Central memory CD4-positive, alpha-beta T cell (primary cell): ENCODE data around the gene C6orf120.

Experiments used
- DNase-seq: peaks from one replicate; pipeline ENCODE4 v3.0.0; 2022
- total RNA-seq, 3 experiments: gene quantifications; one replicate each; lab custom pipeline; 2026; lab: John Stamatoyannopoulos, UW

The C6orf120 gene
- 71.5 to 86.0 (median 72.0) reads per million in 3 experiments for total RNA-seq

DNA sequence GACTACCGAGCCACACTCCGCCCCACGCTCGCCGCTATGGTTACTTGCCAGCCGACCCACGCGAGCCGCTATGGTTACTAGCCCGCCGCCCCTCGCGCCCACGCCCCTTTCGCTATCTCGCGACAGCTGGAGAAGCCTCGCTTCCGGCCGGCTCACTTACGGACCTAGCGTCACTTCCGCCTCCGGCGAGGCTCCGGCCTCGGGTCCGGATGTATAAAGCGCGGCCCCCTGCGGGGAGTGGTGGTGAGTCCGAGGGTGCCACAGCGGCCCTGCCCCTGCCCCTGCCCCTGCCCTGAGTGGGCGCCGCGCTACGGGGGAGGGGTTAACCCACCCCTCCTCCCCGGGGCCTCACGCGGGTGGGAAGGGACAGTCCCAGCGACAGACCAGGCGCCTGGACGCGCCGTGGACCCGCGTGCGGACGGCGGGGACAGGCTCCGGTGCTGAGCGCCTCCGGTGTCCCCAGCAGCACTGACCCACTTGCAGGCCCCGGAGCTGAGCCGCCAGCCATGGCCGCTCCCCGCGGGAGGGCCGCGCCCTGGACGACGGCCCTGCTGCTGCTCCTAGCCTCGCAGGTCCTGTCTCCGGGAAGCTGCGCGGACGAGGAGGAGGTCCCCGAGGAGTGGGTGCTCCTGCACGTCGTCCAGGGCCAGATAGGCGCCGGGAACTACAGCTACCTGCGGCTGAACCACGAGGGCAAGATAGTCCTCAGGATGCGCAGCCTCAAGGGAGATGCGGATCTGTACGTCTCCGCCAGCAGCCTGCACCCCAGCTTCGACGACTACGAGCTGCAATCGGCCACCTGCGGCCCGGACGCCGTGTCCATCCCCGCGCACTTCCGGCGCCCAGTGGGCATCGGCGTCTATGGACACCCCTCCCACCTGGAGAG is at the start of gene C6orf120, which contains the start of gene WDR27:
C6orf120 (plus strand) TSS at position 173 of the 886 bp plus-strand sequence; CDS start at position 507, 334 bp downstream.
WDR27 (minus strand) TSS at position 76 of the 886 bp plus-strand sequence. CDS start 13,024 bp downstream, outside the sequence.
- peak; percentile 95 for DNase-seq

GRCh38 chr6:169652896-169653295 is 49.0 kb upstream of the C6orf120 start:
- DNase-seq: no peak

DNA sequence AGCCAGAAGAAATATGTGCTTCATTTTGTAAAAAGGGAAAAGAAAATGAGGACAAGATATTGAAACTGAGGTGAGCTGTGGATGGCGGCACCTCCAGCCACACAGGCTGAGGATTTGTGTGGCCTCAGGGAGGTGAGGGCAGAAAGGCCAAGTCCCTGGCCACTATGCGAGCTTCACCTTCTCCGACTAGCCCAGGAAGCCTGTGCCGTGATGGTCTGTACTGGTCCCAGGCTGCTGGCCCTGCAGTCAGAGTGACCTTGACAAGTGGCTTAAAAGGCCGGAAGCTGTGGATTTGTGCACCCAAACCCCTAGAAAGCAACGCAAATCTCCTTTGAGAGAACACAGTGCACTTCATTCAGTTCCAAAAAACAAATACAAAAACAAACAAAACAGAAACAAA is 48.2 kb upstream of the C6orf120 start:
- no peak for DNase-seq

DNA sequence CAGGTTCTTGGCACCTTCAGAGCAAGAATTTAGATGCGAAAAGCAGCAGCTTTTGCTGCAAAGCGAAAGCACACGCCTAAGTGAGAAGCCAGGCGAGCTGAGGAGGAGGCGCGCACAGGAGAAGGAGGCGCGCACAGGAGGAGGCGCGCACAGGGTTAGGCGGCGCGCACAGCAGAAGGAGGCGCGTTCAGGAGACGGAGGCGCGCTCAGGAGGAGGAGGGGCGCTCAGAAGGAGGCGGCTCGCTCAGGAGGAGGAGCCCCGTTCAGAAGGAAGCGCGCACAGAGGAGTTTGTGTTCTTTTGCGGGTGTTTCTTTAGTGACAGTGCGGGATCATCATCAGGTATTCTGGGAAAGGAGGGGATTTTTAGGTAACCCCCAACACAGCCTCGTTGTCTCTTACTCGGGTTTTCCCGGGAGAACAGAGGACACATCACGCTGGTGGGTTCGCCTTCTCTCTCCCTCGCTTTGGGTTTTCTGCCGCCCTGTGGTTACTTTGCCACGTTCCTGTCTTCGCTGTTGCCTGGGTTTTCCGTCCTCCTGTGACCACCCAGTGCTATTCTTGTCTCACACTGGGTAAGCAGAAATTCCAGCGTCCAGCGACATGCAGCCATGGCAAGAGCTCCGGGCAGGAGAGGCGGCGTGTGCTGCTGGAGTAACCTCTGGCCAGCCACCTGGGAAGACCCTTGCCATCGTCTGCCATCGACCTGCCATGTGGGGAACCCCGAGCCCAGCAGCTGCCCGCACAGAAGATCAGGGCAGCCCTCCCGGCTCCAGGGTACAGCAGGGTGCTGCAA is 47.1 kb upstream of the C6orf120 start:
- DNase-seq: peak; percentile 73

GRCh38 chr6:169656546-169657283 is 45.2 kb upstream of the C6orf120 start:
- DNase-seq: no peak

GRCh38 chr6:169657284-169657610 is 44.7 kb upstream of the C6orf120 start:
- no peak for DNase-seq

- DNase-seq: no peak
Observed at GRCh38 chr6:169659820-169660610, 41.9 kb upstream of the C6orf120 start.

GRCh38 chr6:169660751-169661390 is 41.1 kb upstream of the C6orf120 start:
- DNase-seq: no peak

DNA sequence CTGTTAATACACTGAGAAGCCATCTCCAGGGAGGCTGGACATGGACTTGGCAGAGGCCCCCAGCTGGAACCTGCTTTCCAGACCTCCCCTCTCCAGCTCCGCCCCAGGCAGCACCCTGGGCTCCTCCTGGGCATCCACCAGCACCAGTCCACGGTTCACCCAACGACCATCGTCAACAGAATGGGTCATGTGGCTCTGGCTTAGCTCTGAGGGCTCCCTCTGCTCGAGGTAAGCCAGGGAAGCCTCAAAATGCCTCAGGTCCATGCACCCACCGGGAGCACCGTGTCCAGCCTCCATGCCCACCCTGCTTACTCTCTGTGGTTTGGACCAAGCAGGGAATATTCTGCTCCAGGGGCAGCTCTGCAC is 40.6 kb upstream of the C6orf120 start:
- DNase-seq: no peak

- DNase-seq: no peak
Observed at GRCh38 chr6:169663468-169663867, 38.5 kb upstream of the C6orf120 start.

DNA sequence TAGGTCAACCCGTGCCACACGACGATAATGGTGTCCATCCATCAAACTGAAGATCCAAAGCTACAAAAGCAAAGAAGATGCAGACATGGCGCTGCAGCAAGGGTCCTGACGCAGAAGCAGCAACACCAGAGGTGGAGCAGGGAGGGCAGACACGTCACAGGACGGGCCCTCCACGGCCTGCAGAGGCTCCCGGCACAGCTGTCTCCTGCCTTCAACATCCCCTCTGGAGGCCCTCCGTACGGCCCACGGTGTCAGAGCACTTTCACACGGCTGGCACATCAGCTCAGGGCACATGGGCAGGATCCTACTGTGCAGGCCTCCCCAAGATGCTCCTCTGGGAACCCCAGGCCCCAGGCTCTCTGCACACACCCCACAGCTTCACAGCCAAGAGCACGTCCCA is 37.7 kb upstream of the C6orf120 start:
- DNase-seq: no peak

GRCh38 chr6:169665289-169665688 is 36.6 kb upstream of the C6orf120 start:
- no peak for DNase-seq

DNA sequence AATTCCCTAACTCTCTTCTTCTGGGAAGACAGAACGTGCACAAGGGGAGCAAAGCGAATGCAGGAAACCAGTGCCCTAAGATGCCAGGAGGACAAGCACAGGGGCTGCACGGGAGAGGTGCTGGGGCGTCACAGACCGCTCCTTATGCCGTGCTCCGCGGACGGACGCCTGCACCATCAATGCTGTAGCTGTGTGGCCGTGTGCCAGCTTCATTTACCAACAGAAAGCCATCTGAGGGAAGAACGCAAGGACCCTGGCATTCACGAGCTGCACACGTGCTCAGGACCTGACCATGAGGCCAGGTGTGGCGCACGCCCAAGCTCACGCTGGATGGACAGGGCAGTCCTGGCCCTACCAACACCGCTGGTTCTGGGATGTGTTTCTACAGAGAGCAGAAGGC is 35.5 kb upstream of the C6orf120 start:
- DNase-seq: no peak

DNA sequence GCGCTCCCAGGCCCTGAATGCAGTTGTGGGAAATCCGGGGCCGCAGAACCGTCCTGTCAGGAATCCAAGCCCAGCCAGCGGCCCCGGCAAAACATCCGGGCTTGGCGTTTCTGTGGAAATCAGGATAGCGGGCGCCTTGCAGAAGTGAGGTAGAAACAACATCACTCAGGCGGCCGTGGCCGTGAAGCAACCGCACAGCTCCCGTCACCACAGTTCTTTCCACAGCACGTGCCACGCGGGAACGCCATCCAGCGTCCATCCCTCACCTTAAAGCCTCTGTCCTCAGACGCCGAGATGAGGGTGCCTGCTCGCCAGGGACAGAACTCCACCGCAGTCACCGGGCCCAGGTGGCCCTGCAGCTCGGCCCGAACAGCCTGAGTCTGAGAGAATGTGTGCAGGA is 34.2 kb upstream of the C6orf120 start:
- DNase-seq: no peak

DNA sequence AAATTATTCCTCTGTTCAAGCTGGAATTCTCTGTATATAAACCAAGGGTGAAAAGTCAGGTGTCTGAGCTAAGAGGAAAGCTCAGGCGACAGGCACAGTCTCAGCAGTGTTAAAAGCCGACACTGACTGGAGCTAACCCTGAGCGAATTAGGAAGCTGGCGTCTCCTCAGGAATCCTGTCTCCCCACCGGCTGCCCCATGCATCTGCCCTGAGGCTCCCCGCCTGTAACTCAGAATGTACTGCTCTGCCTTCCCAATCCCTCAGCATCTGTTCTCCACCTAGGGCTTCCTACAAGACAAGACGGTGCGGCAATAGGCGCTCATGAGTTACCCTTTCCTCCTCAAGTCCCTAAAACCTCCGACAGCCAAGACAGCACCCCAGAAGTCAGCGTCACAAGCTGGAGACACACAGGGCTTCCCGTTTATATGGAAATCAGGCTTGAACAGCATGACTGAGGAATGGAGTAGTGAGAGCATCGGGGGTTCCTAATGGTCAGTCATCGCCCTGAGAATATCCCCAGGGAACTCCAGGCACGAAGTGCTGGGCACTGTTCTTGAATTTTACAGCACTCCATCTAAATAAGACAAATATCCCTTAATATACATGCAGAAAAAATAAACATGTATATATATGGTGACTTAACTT is 33.6 kb upstream of the C6orf120 start:
- no peak for DNase-seq

GRCh38 chr6:169669147-169669546 is 32.8 kb upstream of the C6orf120 start:
- no peak for DNase-seq

DNA sequence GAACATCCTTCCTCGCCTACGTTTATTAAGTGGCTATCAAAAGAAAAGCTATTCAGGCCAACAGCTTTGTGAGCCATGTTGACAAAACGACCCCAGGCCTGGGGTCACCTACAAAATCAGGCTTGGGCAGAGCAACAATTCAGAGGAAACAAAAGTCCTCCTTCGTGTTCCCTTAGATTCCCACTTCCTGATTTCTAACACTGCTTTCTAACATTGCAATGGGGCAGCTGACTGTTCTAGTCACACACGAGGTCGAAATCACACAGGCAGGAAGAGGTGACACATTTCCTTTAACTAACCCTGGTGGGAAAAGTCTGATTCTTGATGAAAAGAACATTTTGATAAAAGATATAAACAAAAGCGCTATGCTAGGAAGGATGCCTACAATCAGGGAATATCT is 32.0 kb upstream of the C6orf120 start:
- no peak for DNase-seq

GRCh38 chr6:169671563-169671962 is 30.4 kb upstream of the C6orf120 start:
- DNase-seq: no peak

- no peak for DNase-seq
Observed at GRCh38 chr6:169675011-169675410, 26.9 kb upstream of the C6orf120 start.

DNA sequence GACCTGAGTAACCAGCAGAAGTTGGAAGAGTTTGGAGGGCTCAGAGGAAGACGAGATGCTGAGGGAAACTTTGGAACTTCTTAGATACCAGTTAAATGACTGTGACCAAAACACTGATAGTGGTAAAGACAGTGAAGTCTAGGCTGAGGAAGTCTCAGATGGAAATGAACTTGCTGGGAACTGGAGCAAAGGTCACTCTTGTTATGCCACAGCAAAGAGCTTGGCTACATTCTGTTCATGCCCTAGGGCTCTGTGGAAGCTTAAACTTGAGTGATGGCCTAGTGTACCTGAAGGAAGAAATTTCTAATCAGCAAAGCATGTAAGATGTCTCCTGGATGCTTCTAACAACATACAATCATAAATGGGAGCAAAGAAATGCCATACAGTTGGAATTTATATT is 24.8 kb upstream of the C6orf120 start:
- DNase-seq: no peak

GRCh38 chr6:169678342-169678741 is 23.6 kb upstream of the C6orf120 start:
- no peak for DNase-seq
